WTC11 (cell line): ENCODE data around the gene MCF2L2. TPM values are rescaled to one million over a fixed set of nuclear protein-coding genes. Genes with fewer than 3 reads are reported as not detected.

ENCODE experiments used
- ATAC-seq: fragments of 200-7000 bp; cut with Tn5 transposase; 2 replicates; pipeline ENCODE4 v1.10.0; 2021; ENCODE audit warnings: mild to moderate bottlenecking, moderate library complexity
- CTCF ChIA-PET: fragments of 300-600 bp; sonication (Branson Sonifier 250); formaldehyde crosslinking; loops from one replicate; lab custom pipeline; 2021; ENCODE audit warnings: antibody characterized with exemption; lab: Charles Lee
- POLR2A ChIA-PET: fragments of 350-600 bp; sonication (Branson Sonifier 250); formaldehyde crosslinking; loops from one replicate; lab custom pipeline; 2021; ENCODE audit warnings: antibody characterized with exemption; lab: Charles Lee
- DNase-seq: peaks from one replicate; pipeline ENCODE4 v3.0.0; 2021; ENCODE audit warnings: low spot score
- H3K27ac Mint-ChIP-seq: 2 replicates; pipeline ENCODE4 v1.8.0; 2021; ENCODE audit warnings: mixed read lengths
- H3K27me3 Mint-ChIP-seq: 2 replicates; pipeline ENCODE4 v1.8.0; 2021; ENCODE audit warnings: low read depth, mild to moderate bottlenecking, moderate library complexity, mixed read lengths
- H3K36me3 Mint-ChIP-seq: 2 replicates; pipeline ENCODE4 v1.8.0; 2021; ENCODE audit warnings: mixed read lengths
- H3K4me1 Mint-ChIP-seq: 2 replicates; pipeline ENCODE4 v1.8.0; 2022; ENCODE audit warnings: mixed read lengths
- H3K4me3 Mint-ChIP-seq: 2 replicates; pipeline ENCODE4 v1.8.0; 2021; ENCODE audit warnings: mild to moderate bottlenecking, moderate library complexity, mixed read lengths
- H3K9me3 Mint-ChIP-seq: 2 replicates; pipeline ENCODE4 v1.8.0; 2021; ENCODE audit warnings: mixed read lengths
- AR ChIP-seq: fragments of 250-450 bp; sonication (Bioruptor Pico); IDR thresholded peaks from 2 replicates; pipeline ENCODE4 v1.9.0; 2021; ENCODE audit warnings: mild to moderate bottlenecking
- CDX4 ChIP-seq: fragments of 250-450 bp; sonication (Bioruptor Pico); IDR thresholded peaks from 2 replicates; pipeline ENCODE4 v1.9.0; 2021; ENCODE audit warnings: moderate library complexity, mild to moderate bottlenecking, inconsistent platforms, borderline replicate concordance
- ERG ChIP-seq: fragments of 250-450 bp; sonication (Bioruptor Pico); IDR thresholded peaks from 2 replicates; pipeline ENCODE4 v1.8.0; 2021; ENCODE audit warnings: mild to moderate bottlenecking
- ESRRA ChIP-seq: sonication (generic); formaldehyde crosslinking; IDR thresholded peaks from 2 replicates; pipeline ENCODE4 v1.8.1; 2022; ENCODE audit warnings: mild to moderate bottlenecking, missing genetic modification reagents, borderline replicate concordance
- FOXJ3 ChIP-seq: sonication (generic); formaldehyde crosslinking; IDR thresholded peaks from 2 replicates; pipeline ENCODE4 v1.9.0; 2021; ENCODE audit warnings: missing genetic modification reagents, mild to moderate bottlenecking, borderline replicate concordance
- KAT7 ChIP-seq: sonication (generic); formaldehyde crosslinking; IDR thresholded peaks from 2 replicates; pipeline ENCODE4 v1.8.1; 2023; ENCODE audit warnings: missing genetic modification reagents, mild to moderate bottlenecking, borderline replicate concordance
- MAX ChIP-seq: sonication (generic); formaldehyde crosslinking; IDR thresholded peaks from 2 replicates; pipeline ENCODE4 v1.8.0; 2022; ENCODE audit warnings: mild to moderate bottlenecking, missing genetic modification reagents
- MLX ChIP-seq: sonication (generic); formaldehyde crosslinking; IDR thresholded peaks from 2 replicates; pipeline ENCODE4 v1.8.1; 2023; ENCODE audit warnings: mild to moderate bottlenecking, missing genetic modification reagents, moderate library complexity
- MYBL2 ChIP-seq: sonication (generic); formaldehyde crosslinking; IDR thresholded peaks from 2 replicates; pipeline ENCODE4 v1.8.1; 2023; ENCODE audit warnings: mild to moderate bottlenecking, moderate library complexity, missing genetic modification reagents
- NFE2L1 ChIP-seq: sonication (generic); formaldehyde crosslinking; IDR thresholded peaks from 2 replicates; pipeline ENCODE4 v1.8.1; 2023; ENCODE audit warnings: missing genetic modification reagents
- NR3C1 ChIP-seq: sonication (generic); formaldehyde crosslinking; conservative IDR thresholded peaks from 2 replicates; pipeline ENCODE4 v1.8.1; 2023; ENCODE audit warnings: low read depth, mild to moderate bottlenecking, missing genetic modification reagents
- PRDM15 ChIP-seq: sonication (generic); formaldehyde crosslinking; IDR thresholded peaks from 2 replicates; pipeline ENCODE4 v1.8.0; 2022; ENCODE audit warnings: missing genetic modification reagents
- PRRX2 ChIP-seq: fragments of 250-450 bp; sonication (Bioruptor Pico); IDR thresholded peaks from 2 replicates; pipeline ENCODE4 v1.8.0; 2021; ENCODE audit warnings: mild to moderate bottlenecking
- RORB ChIP-seq: fragments of 250-450 bp; sonication (Bioruptor Pico); IDR thresholded peaks from 2 replicates; pipeline ENCODE4 v1.9.0; 2021; ENCODE audit warnings: mild to moderate bottlenecking
- TP53 ChIP-seq: sonication (generic); formaldehyde crosslinking; IDR thresholded peaks from 2 replicates; pipeline ENCODE4 v1.8.1; 2023; ENCODE audit warnings: mild to moderate bottlenecking, missing genetic modification reagents
- ZNF219 ChIP-seq: sonication (generic); formaldehyde crosslinking; IDR thresholded peaks from 2 replicates; pipeline ENCODE4 v1.8.0; 2023; ENCODE audit warnings: missing genetic modification reagents, mild to moderate bottlenecking, borderline replicate concordance
- ZNF532 ChIP-seq: fragments of 250-450 bp; sonication (Bioruptor Pico); IDR thresholded peaks from 2 replicates; pipeline ENCODE4 v1.9.0; 2021; ENCODE audit warnings: mild to moderate bottlenecking, borderline replicate concordance
- total RNA-seq: library from RNA; stranded (reverse); gene quantifications from 3 replicates; pipeline ENCODE4 v1.2.3, GENCODE V29; 2021

Gene MCF2L2
- total RNA-seq, 1 experiment from 2014 or later = 7.5 TPM

GRCh38 chr3:183233966-183234365 is 194.5 kb downstream of the MCF2L2 start (continued):
- TF ChIP-seq CDX4 (CRISPR knock-in tag) (no peak), NR3C1 (no peak), RORB (no peak), ZNF532 (no peak), MLX (CRISPR knock-in tag) (no peak)

GRCh38 chr3:183230826-183231225 is 197.6 kb downstream of the MCF2L2 start:
- CTCF ChIA-PET = no interaction called here
- no peaks in the 10 kb centered on the region for H3K4me1 Mint-ChIP-seq
- H3K36me3 Mint-ChIP-seq = no peaks in the 10 kb centered on the region
- H3K9me3 Mint-ChIP-seq = 0 out of 2 replicates have a peak, but pooled peaks cover 4% of the 10 kb centered on the region
- no peak overlapping the region for H3K27ac Mint-ChIP-seq
- no peaks in the 10 kb centered on the region for H3K27me3 Mint-ChIP-seq
- DNase-seq = no peak
- POLR2A ChIA-PET = no interaction called here
- no peak overlapping the region for H3K4me3 Mint-ChIP-seq
- ATAC-seq = no peak
- TF ChIP-seq NFE2L1 (CRISPR knock-in tag) = no peak
- no peak for TF ChIP-seq ZNF532
- TF ChIP-seq KAT7 = no peak
- TF ChIP-seq FOXJ3 (CRISPR knock-in tag) = no peak
- no peak for TF ChIP-seq ZNF219
- TF ChIP-seq AR = no peak
- TF ChIP-seq MAX (CRISPR knock-in tag) = no peak
- no peak for TF ChIP-seq ESRRA (CRISPR knock-in tag)
- TF ChIP-seq ERG (CRISPR knock-in tag) = no peak
- no peak for TF ChIP-seq TP53 (CRISPR knock-in tag)
- TF ChIP-seq CDX4 (CRISPR knock-in tag) = no peak
- TF ChIP-seq MYBL2 (CRISPR knock-in tag) = no peak
- TF ChIP-seq PRDM15 (CRISPR knock-in tag) = no peak
- no peak for TF ChIP-seq PRRX2 (CRISPR knock-in tag)
